AG04450 (cell line): ENCODE measurements around the gene CPXM2. TPM values are rescaled to one million over a fixed set of nuclear protein-coding genes. Genes with fewer than 3 reads are reported as not detected.

Experiments
- CTCF ChIA-PET: fragments of 300-600, 350-600 bp; formaldehyde crosslinking; extraction: SDS; loops from one replicate; lab custom pipeline; 2022; ENCODE audit warnings: antibody characterized with exemption, inconsistent platforms; lab: Charles Lee
- POLR2A ChIA-PET: fragments of 350-600 bp; formaldehyde crosslinking; extraction: SDS; loops from one replicate; lab custom pipeline; 2021; ENCODE audit warnings: antibody characterized with exemption, inconsistent platforms; lab: Yijun Ruan, JAX
- DNase-seq: peaks from one replicate; pipeline ENCODE4 v3.0.0-alpha.2; 2011; ENCODE audit warnings: low read depth, low spot score
- H3K27ac ChIP-seq: one replicate; pipeline ENCODE4 v1.5.1; 2012; ENCODE audit warnings: low read depth, low read length, control low read depth
- H3K27me3 ChIP-seq: one replicate; pipeline ENCODE4 v1.6.0; 2012; ENCODE audit warnings: low read length; ENCODE audit not compliant: control insufficient read depth, insufficient read depth
- H3K4me3 ChIP-seq: 2 replicates; pipeline ENCODE4 v1.5.1; 2011; ENCODE audit warnings: mild to moderate bottlenecking, low read depth, low read length, control low read depth
- H3K9me3 ChIP-seq: 2 replicates; pipeline ENCODE4 v1.5.1; 2012; ENCODE audit warnings: low read length; ENCODE audit not compliant: control insufficient read depth, insufficient read depth
- polyA plus RNA-seq: library from polyadenylated mRNA; depleted of rRNA; stranded (reverse); fragments of >200 nt; gene quantifications from 2 replicates; pipeline ENCODE4 v1.2.3, GENCODE V29; 2011
- TF ChIP-seq, protein P1 (sequence below): IDR thresholded peaks from 2 replicates; pipeline ENCODE4 v1.5.1; 2011; ENCODE audit warnings: low read depth, low read length, control low read depth, inconsistent platforms

Gene CPXM2
- polyA plus RNA-seq, 1 experiment: not detected

DNA sequence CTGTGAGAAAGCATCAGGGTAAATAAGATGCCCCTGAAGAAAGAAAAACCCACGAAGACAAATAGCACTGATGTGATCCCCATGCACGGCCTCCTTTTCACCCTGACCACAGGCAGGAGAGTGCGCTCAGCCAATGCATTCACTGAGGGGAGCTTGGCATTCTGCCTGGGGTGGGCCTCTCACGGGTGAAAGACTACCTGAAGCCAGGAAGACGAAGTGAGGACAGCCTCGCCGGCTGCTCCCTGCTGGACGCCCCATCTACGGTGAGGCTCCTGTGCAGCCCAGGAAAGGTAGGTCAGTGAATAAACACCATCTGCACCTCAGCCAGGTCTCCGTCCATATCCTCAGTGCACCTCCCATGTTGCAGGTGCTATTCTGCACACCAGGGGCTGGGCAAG lies 32.0 kb downstream of the CPXM2 start:
- ChIA-PET POLR2A (no interaction called here), CTCF (no interaction called here)
- H3K27me3 ChIP-seq: no peaks in the 10 kb centered on the region
- peaks cover 61% of the 10 kb centered on the region for H3K9me3 ChIP-seq
- TF ChIP-seq, protein P1, sequence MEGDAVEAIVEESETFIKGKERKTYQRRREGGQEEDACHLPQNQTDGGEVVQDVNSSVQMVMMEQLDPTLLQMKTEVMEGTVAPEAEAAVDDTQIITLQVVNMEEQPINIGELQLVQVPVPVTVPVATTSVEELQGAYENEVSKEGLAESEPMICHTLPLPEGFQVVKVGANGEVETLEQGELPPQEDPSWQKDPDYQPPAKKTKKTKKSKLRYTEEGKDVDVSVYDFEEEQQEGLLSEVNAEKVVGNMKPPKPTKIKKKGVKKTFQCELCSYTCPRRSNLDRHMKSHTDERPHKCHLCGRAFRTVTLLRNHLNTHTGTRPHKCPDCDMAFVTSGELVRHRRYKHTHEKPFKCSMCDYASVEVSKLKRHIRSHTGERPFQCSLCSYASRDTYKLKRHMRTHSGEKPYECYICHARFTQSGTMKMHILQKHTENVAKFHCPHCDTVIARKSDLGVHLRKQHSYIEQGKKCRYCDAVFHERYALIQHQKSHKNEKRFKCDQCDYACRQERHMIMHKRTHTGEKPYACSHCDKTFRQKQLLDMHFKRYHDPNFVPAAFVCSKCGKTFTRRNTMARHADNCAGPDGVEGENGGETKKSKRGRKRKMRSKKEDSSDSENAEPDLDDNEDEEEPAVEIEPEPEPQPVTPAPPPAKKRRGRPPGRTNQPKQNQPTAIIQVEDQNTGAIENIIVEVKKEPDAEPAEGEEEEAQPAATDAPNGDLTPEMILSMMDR: no peak
- no peak overlapping the region for H3K27ac ChIP-seq
- DNase-seq: no peak
- no peak overlapping the region for H3K4me3 ChIP-seq

DNA sequence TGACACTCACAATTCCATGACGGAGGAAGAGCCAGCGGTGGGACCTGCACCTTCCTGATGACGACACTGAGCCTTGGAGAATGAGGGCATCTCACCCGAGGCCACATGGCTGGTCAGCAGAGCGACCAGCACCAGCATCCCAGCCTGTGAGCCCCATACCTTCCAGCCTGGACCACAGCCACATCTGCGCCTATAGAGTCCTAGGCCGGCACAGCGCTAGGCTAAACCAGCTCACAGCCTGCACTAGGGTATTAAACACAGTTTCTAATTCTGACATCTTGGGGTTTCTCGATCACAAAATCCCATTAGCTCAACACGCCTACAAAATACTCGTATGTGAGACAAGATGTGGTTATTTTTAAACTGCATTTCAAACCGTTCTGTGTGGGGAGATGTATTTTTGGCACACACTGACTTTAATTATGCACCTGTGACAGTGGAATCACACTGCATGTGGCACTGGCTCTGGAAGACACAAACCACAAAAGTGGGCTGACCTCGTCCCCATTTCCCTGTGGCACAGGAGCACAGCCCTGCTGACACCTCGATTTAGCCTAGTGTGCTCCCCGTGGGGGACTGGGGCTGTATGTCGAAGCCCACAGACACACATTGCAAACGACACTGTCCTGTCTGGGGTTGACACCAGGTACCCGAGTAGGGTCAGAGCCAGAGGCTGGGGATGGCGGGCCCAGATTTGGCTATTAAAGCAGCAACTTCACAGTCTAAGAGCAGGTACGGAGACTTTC lies 32.5 kb downstream of the CPXM2 start:
- ChIA-PET CTCF (no interaction called here), POLR2A (no interaction called here)
- Histone ChIP-seq H3K27me3 (no peaks in the 10 kb centered on the region), H3K4me3 (no peak overlapping the region), H3K27ac (no peak overlapping the region), H3K9me3 (peaks cover 62% of the 10 kb centered on the region)
- TF ChIP-seq, protein P1: no peak
- no peak for DNase-seq

DNA sequence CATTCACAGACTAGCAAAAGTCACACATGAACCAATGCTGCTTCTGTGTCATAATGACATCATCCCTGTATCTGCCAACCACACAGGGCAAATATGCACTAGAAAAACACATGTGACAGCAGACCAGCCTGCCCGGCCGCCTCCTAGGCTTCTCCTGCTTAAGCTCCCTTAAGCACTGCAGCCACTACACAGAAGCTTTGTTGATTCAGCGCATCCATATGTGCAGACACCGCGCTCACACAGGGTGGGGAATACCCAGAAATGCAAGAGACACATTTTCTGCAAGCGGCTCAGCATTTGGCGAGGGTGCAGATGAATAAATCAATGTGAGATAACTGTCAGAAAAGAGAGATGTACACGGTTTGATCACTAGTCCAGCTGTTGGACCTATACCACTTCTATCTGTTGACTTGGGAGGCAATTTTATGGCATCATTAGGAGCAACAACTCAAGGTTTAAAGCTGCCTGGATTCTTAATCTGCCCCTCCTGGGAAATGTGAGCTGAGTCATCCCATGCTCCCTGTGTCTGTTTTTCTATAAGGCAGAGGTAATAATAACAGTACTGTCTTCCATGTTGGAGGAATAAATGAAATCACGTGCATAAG lies 33.4 kb downstream of the CPXM2 start:
- Histone ChIP-seq H3K4me3 (no peak overlapping the region), H3K9me3 (peaks cover 58% of the 10 kb centered on the region), H3K27ac (no peak overlapping the region), H3K27me3 (no peaks in the 10 kb centered on the region)
- TF ChIP-seq, protein P1: no peak
- ChIA-PET CTCF (no interaction called here), POLR2A (no interaction called here)
- no peak for DNase-seq

DNA sequence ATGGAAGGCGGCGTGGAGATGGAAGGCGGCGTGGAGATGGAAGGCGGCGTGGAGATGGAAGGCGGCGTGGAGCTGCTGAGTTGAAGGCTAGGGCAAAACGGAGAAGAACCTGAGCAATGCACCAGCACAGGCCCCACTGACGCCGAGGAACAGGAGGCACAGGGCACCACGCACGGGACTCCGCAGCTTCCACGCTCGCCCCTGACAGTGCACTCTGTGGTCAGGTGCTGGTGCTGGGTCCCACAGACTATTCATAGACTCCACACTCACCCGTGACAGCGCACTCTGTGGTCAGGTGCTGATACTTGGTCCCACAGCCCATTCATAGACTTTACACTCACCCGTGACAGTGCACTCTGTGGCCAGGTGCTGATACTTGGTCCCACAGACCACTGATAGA lies 34.0 kb downstream of the CPXM2 start:
- Histone ChIP-seq H3K27ac (no peak overlapping the region), H3K9me3 (peaks cover 61% of the 10 kb centered on the region), H3K4me3 (no peak overlapping the region), H3K27me3 (no peaks in the 10 kb centered on the region)
- ChIA-PET CTCF (no interaction called here), POLR2A (no interaction called here)
- DNase-seq: no peak
- TF ChIP-seq, protein P1: no peak

DNA sequence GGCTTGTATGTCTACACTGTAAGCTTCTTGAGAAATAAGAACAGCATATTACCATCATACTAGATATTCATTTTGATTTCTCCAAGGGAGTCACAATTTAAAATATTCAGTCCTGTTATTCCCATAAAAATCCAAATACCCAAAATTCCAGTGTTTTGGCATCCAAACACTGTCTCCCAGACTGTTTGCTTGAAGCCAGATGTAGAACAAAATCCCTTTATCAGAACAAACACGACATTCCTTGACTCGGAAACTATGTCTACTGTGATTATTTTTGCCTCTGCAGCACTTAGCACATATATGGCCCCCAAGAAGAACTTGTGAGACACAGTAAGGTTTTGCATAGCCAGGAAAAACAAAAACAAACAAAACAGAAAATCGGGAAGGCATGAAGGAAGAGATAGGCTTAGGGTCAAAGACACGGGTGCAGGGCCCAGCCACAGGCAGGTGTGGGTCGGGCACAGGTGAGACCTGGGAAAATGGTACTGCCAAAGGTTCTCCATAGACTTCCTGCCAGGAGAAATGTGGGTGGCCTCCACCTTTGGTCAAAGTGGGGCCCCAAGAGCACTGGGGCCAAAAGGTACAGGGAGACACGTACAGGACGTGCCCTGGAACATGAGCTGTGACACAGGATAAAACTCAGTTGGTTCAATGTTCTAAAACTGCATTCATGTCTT lies 36.5 kb downstream of the CPXM2 start:
- no peak overlapping the region for H3K4me3 ChIP-seq
- H3K27ac ChIP-seq: no peak overlapping the region
- H3K27me3 ChIP-seq: no peaks in the 10 kb centered on the region
- ChIA-PET CTCF (no interaction called here), POLR2A (no interaction called here)
- no peak for DNase-seq
- TF ChIP-seq, protein P1: no peak
- peaks cover 59% of the 10 kb centered on the region for H3K9me3 ChIP-seq
